Right renal pelvis (tissue), 4 donors: ENCODE results near the gene MTOR. TPM values are rescaled to one million over a fixed set of nuclear protein-coding genes. Genes with fewer than 3 reads are reported as not detected.

Experiments
- DNase-seq, 4 donors: peaks; one replicate each; pipeline ENCODE4 v3.0.0-alpha.2; 2013; ENCODE audit warnings: low read depth in 4 of 4, low spot score in 3 of 4, missing footprints in 1 of 4
- polyA plus RNA-seq, 4 donors: library from polyadenylated mRNA; unstranded; fragments of 120-200 nt; gene quantifications; one replicate each; pipeline ENCODE4 v1.2.1, GENCODE V29; 2013; ENCODE audit not compliant: insufficient read length in 4 of 4

The MTOR gene
- polyA plus RNA-seq, 4 donors, result 36.7 to 44.1 (median 39.4) TPM

DNA sequence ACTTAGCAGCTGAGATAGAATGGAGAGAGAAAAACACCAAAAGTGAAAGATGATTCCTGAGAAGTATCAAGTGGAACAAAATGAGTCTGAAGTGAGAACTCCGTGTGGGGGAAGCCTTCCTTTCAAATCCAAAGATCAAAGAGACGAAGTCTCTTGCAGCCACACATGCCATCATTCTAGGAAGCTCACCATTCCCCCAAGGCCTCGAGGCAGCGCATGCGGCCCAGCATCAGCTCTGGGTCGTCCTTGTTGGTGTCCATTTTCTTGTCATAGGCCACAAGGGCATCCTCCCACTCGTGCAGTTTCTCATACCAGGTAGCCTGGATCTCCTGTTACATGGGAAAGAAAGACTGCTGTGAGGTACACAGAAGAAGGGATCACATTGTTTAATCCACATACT is 105.4 kb downstream of the MTOR start:
- DNase-seq, result no peak

DNA sequence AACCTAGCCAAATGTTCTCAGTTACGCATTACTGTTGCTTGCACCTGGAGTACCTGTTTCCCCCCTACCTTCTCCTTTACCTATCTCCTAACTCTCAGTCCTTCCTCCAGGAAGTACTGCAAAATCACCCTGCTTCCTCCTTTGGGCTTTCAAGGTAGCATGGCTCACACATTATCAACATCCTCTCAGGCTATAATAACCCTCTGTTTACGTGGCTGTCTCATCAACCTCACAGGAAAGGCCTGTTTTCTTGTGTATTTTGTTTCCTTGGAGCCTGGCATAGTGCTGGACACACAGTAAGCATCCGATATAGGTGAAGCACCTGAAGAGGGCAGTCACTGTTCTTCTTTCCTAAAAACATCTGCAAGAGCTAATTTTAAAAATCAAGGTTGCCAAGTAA is 105.9 kb downstream of the MTOR start:
- DNase-seq, result no peak

DNA sequence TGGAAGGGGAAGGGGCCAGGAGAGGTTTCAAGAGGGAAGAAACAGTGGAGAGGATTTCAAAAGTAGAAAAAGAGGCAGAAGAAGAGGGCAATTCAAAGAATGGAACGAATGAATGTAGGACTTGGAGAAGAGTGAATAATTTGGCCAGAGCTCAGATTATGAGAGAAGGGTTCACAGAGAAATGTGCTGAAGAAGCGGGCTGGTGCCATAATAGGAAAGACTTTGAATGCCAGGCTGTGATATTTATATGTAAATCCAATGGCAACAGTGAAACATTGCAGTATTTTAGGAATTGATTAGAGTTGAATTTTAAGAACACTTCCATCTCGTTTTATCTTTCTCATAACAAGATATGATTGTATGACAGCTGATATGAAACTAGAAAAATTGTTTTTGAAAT is 109.2 kb downstream of the MTOR start:
- DNase-seq, result no peak

DNA sequence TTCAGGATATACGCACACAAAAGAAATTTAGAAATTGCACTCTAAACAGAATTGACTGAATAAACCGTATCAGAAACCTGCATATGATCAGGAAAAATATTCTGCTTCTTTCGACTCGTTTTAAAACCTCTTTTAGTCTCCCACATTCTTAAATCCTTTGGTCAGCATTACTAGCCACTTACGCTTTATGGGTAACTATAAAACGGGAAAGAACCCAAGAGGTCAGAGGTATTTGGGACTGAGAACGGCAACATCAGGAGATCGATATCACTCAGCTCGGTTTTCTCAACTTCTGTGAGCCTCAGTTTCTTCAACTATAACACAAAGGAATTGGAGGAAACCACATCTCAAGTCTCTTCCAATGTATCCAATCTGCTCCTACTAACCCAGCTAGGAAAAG is 109.6 kb downstream of the MTOR start:
- no peak for DNase-seq

DNA sequence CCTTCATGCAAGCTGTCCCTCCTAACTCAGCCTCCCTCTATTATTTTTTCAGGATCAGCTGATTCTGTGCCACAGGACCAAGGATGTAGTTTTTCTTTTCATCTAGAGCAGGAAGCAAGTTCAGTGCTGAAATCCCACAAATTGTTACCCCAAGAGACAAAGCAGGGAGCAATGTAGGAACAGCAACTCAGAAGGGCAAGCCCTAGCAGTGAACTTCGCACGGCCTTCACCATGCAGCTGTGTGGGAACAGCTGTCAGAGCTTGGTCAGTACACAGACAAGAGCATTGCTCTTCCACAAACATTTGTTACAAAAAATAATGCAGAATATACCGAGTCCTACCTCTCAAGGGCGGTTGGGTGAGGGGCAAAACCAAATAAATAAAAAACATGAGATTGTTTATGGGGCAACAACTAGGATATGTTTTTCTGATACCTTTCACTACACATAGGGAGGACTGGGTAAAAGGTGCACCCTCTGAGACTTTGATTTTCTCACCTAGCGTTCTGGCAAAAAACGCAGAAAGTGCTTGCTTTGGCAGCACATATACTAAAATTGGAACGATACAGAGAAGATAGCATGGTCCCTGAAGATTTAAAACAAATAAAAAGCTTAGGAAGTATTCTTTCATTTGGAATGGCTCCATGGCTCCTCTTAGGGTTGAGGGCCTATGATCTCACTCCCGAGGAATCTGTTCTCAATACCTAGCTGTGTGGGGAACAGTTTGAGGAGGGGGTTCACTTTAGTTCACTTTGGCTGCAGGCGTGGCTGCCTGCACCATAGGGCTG is 110.3 kb downstream of the MTOR start:
- DNase-seq, result no peak

DNA sequence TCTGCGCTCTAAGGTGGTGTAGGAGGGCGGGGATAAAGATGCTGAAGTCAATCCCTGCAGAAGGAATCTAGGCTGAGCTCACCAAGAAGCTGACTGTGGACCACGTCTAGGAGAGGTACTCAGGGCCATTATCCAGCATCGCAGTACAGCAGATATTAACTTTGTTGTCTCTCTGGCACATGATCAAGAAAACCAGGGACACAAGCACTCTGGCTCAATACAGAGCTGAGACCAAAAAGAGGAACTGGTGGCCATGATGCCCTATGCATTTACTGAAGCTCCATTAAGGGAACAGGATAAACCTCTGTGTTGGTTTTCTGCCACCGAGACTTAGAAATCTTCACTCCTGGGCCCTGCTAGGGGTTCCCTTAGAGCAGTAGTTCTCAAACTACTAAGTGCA is 111.2 kb downstream of the MTOR start:
- DNase-seq, result no peak

DNA sequence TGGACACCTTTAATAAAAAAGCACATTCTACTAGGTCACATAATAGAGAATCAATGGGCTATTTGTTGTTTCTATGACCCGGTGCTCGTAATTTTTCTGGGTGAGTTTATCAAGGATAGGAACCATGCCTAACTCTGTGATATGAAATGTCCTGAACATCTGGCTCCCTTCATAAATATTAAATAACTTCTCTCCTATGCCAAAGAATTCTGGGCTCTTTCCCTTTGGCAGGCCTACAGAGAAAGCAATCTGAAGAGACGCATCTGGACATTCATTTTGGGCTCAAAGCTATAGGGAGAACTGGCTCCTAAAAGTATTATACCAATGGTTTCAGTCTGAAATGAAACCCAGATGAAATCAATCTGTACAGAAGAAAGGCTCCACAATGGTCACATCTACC is 112.0 kb downstream of the MTOR start:
- DNase-seq, result peak; percentile 43 to 62 (median 51)

DNA sequence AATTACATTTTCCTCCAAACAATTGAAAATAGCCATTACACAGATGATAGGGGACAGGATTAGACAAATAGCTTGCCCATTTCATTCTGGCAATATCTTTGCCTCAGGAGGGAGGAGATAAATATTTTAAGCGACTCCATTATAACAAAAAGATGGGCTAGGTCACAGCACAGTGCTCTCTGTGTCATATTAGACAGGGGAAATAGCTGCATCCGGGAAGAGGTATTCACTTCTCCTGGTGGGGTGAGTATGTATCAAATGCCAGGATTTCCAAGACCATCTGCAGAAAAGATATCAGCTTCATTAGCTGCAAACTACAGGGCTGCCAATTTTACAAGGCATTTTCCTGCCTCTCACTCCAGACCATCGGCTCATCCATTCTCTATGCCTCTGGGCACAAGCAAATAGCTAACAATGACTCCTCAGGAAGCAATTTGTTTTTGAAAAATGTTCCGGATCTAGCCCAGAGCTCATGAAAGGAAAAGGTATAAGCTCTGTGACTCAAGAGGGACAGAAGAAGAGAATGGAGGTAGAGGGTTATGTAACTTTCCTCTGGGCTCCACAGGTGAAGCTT is 115.1 kb downstream of the MTOR start:
- DNase-seq, result no peak

DNA sequence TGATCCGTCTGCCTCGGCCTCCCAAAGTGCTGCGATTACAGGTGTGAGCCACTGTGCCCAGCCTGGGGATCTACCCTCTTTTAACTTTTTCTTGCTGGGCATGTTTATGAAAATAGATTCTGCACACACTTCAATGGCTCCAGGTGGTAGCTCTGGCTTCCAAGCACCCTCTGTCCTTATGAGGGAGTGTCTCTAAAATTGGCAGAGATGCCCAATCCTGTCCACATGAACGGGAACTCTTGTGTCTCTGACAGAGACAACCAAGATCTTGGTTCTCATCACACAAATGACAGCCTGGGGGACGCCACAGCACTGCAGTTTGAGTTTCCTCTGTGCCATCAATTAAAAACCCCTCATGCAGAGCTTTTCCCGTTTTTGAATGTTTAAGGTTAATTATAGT is 116.6 kb downstream of the MTOR start:
- no peak for DNase-seq

DNA sequence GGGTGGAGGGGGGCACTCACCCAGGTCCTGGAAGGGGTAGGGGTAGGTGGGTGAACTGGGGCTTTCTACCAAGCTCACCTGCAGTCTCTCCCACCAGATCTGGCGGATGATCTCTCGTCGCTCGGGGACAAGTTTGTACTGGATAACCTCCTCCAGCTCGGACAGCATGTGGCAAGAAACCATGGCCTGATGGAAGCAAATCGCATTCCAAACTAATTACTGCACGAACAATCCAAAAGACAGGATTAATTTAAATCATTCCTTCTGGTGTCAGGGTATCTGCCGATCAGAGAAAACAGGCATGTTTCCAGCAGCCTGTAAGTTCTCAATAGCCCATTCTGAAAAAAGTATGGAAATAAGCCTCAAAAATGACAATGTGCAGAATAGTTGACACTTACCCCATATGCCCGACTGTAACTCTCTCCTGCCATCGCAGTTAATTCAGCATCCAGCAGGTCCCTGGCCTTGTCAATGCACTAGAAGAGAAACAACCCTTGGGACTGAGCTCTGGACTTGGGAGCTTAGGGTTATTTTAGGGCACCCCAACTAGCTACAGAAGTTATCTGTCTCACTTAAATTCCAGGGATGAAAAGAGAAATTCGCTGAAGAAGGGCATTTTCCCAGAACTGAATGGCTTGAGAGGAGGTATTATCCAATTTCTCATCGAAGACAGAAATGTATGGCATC is 117.6 kb downstream of the MTOR start:
- no peak for DNase-seq

DNA sequence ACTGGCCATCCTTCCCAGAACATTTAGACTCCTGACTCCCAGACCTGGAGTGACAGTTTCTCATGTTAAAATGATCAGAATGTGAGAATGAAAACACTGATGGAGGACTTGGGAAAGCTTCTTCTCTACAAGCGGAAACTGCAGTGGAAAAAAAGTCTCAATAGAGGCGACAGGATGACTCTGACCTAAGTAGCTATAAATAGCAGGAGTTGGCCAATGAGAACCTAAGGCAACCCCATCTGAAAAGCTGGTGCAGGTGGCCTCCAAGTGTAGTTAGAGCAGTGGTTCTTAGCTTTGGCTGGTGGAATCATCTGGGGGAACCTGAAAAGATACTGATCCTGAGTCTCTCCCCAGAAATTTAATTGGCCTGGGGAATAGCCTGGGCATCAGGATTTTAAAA is 118.4 kb downstream of the MTOR start:
- DNase-seq, result no peak

DNA sequence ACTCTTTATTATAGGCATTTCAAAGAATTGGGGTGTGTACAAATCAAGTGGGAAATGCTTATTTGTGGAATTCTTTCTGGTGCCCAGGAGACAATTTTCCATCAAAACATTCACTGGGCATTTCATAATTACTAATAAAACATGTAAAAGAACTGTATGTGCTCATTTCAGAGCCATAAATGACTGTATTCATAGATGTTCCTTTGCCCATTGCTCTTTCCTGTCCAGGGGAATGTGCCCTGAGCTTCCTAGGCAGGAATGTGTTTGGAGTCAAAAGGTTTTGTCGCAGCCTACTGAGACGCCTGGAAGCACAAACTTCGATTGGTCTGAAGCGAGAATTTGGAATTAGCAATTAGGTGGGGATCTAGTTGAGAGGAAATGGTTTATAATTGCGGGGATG is 119.0 kb downstream of the MTOR start:
- DNase-seq, result no peak

DNA sequence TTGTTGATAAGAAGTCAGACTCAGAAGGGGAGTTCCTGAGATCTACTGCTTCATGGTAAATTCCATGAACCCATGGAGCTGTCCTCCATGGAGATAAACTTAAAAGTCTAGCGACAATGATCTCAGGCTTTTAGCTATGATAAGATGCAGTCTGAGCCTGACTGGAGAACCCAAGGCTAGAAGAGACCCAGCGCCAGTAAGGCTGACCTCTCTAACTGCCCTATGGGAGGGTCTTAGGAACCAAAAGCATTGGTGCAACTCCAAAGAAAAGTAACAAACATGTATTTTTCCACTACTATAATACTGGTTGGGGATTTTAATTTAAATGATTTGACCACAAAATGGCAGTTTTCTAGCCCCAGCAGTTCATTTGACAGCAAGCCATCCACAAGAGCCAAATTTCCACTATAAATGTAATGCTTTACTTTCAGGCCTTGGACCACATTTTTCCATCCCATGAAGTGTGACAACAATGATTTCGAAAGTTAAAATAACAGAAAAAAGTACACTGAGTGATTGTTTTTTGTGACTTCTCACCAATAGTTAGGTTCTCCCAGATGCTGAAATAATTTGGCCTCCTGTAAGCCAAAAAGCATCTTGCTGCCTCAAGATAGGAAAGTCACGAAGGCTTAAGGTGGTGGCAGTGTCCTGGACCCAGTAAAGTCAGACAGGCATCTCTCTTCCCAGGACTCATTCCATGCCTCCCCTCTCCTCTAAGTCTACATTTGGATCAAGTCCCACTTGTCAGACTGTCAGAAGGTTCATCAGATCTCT is 119.5 kb downstream of the MTOR start:
- no peak for DNase-seq

DNA sequence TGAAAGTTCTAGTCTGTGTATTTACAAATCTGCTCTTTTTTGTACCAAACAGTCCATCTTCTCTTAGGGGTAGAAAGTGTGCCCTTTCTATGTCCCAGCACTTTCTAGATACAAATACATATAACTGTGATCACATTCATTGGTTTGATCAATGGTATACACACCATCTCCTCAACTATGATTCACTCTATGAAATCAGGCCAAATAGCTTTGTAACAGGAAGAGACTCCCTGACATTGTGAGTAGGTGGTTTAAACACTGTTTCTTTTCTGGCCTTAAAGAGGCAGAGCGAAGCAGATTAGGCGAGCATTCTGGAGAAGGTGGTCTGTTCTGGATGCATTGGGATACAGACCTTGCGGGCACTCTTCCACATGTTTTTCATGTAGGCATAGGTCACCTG is 123.4 kb downstream of the MTOR start:
- DNase-seq, result no peak

DNA sequence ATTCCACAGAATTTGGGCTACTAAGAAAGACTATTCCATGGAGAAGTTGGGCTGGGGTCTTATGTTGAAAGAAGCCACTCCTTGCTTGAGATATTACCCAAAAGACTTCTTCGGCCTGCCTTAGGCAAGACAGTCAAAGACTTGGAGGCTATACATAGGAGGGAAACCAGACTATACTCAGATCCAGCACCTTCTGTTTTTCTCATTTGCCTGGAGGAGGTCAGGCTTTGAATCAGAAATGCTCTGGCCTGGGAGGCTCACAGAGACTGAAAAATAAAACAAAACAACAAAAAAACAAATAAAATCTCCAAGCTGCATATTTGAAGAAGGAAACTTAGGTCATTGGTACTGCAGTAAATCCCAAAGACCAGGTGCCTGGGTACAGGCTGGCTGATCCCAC is 124.3 kb downstream of the MTOR start:
- no peak for DNase-seq

DNA sequence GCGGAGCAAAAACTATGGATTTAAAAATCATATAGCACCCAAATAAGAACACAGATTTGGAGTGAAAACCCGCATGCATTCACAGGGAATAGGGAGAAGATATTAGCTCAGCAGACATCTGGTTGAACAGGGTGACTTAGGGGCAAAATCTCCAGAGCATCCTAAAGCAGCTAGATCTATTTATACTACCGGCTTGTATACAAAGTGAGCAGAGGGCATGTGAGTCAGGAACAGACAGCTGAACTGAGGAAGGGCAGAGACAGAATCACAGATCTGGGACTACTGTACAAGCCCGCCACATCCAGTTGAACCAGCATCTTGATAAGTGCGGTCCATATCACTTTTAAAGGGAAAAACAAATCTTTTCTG is 127.5 kb downstream of the MTOR start:
- no peak for DNase-seq

DNA sequence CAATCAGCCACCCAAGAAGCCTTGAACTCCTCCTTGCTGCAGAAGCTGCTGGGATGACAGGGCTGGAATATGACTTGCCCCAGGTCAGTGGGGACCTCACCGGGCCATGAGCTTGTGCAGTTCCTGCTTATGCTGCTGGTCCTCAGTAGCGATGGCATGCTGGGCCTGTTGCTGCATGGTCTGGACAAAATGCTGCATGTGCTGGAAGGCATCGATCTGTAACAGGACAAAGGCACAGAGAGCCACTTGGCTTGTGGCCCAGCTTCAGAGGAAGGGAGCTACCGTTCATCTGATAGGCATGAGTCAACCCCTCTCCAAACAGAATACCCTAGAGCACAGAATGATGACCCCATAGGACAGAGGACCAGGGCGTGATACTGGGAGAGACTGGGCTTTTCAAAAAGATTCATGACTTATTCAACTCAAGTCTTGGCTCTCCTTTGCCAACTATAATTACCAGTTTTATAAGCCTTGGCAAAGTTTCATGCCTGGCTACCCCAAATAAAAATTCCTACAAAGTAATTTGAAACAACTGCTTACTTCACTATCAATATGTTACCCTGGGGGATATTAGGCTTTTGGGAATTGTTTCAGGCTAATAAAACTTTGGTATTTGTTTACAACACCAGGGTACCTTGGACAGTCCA is 128.0 kb downstream of the MTOR start:
- no peak for DNase-seq

DNA sequence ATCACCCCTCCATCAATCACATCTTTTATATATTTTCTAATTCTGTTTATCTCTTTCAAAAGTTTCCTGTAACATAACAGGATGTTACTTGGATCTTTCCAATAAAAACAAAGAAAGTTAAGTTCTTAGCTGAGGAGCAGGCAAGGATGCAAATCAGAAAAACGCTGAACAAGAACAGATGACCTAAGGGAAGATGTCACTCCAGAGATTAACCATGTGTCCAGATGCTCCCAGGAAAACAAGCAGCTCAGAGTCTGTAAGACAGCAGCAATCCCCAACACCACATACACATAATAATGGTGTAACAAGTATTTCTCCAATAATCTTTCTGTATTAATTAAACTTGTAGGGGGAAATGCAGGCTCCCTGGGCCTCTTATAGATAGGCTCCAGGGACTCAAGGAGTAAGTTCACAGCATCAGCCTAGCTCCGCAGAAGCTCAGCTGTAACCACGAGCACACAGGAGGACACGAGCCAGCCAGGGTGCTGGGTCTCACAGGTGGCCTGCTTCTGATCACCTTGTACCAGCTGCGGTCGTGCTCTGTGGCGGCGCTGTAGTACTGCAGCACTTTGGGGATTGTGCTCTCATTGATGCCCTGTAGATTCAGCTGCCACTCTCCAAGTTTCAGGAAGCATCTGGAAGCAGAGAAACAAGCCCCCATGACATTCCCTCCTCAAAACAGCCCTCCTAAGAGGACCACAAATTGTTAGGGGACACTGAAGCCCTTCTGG is 129.6 kb downstream of the MTOR start:
- no peak for DNase-seq

DNA sequence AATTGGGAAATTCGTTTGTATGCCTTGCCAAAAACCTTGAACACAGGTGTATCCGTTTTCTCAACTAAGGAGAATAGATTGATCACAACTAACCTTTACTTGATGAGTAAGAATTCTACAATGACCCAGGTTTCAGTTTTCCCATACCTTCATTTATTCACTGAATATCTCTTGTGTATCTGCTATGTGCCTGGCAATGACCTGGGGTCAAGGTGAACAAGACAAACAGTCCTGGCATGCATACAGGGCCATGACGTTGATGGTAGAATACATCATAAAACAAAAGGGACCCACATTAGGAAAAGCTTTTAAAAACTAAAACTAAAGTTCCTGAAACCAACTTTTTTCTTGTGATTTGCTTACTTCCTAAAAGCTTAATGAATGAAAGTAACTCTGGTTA is 130.5 kb downstream of the MTOR start:
- DNase-seq, result no peak

DNA sequence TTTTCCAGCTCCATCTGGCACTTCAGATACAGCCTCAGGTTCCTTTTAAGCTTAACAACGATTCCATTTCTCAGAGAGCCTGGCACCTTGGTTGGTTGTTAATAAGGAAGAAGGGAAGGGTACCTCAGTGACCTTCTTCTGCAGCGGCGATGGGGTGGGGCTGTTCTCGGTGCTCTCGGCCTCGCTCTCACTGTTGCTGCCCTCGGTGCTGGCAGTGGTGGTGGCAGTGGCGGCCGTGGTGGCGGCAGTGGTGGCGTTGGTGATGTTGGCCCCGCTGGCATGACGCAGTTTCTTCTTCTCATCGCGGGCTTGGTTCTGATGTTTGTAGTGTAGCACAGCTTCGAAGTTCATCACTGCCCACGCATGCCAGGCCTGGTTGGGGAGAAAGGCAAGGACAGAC is 131.9 kb downstream of the MTOR start:
- no peak for DNase-seq
